Stimulated activated CD8-positive, alpha-beta memory T cell treated with anti-CD3 and anti-CD28 coated beads, Interleukin-12 subunit alpha, Interleukin-12 subunit beta, amount 100 ng/mL, for 24 hours (primary cell): ENCODE data around the gene CCDC157.

Experiments used
- DNase-seq: peaks from one replicate; pipeline ENCODE4 v3.0.0-alpha.2; 2020; ENCODE audit errors: extremely low read depth

Gene CCDC157

DNA sequence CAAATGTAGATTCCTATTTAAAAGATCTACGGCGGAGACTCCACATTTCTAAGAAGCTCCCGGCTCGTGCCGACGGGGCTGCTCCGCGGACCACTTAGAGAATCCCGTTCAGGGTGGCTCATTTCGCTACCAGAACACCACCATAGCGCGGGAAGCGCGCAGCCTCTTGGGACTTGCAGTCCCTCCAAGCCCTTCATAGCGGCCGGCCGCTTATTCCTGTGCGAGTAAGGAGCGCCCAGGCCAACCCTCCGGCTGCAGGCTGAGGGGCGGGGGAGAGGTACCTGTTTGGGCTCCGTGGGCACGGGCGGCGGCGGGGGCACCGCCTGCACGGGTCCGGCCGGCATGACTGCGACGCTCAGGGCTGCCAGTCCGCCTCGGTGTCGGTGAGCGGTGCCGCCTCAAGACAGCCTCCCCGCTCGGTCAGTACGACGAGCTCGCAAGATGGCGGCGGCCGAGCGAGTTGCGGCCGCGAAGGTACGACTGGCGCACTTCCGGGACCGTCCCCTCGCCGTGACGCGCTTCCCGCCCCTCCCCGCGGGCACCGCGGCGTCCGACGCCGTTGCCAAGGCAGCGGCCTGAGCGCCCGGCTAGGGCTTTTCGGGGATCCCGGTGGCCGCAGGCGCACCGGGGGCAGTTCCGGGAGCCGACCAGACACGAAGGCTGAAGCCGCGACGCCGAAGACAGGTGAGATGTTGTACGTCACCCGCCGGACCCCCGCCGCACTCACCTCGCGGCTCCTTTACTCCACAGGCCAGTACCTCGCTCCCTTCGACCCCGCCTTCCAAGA lies at the start of gene CCDC157, which contains the start of gene SF3A1:
Gene CCDC157 (plus strand): TSS at position 559 of the 787 bp plus-strand sequence. CDS start 8,994 bp downstream, outside the sequence.
Gene SF3A1 (minus strand): TSS at position 446 of the 787 bp plus-strand sequence. CDS start 102 bp downstream, at position 344.
- peak; percentile 76 for DNase-seq

DNA sequence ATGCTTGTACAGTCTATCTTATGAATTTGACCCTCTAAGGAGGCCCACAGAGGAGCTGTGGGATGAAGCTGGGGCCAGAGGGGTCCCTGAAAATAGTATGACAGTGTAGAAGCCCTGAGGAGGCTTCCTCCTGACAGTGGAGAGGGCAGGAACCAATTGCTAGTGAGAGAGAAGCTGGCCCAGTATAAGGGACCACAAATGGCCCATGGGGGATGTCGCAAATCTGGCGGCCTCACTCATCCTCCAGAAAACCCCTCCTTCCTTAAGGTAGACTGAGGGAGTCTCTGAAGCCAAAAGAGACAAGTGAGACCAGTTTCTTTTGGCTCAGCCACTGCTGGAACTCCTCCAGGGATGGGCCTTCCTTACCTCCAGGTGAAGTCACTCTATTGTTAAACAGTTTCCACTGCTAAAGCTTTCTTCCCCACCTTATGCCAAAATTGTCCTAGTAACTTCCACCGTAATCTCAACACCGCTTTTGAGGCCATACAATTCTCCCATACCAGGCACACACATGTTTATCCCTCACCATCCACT lies 49.7 kb upstream of the CCDC157 start:
- DNase-seq = no peak

DNA sequence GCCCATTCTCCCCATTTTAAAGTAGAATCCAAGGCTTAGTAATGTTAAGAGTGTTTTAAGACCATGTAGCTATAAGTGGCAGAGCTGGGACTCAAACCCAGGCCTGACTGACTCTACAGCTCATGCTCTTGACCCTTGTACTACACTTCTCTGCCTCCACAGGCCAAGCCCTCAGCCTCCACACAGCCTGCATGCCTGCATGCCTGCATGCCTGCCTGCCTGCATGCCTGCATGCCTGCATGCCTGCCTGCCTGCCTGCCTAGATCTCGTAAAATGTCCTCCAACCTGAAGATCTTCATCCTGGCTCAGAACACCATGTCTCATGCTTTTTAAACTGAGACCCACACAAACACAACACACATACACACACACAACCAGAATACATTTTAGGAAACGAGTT lies 48.7 kb upstream of the CCDC157 start:
- DNase-seq = no peak

DNA sequence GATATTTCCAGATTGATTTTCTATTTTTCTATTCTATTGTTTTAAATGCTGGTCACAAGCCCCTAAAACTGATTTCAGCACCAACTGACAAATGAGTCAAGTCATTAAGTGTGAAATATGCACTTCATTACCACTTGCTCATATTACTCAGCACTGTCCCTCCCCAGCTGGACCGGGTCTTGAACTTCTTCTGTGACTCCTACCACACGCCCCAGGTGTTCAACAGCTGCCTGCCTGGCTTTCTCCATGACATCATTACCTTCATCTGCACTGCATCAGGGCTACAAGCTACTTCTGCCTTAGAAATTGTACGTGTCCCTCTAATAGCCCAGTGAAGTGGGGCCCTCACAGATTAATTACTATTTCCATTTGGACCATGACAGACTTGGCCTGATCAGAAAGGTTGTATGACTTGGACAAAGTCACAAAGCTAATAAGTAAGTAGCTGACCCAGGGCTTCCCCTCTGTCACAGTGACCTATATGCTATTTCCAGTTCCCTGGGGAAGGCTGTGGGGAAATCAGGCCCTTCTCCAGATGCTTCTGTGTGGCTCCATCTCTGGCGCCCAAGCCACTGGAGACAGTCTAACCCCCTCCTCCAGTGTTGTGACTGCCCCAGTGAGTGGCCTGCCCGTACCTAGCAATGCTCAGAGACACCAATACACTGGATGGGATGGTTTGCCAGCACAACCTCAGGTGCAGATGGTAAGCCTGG lies 48.1 kb upstream of the CCDC157 start:
- DNase-seq = no peak

DNA sequence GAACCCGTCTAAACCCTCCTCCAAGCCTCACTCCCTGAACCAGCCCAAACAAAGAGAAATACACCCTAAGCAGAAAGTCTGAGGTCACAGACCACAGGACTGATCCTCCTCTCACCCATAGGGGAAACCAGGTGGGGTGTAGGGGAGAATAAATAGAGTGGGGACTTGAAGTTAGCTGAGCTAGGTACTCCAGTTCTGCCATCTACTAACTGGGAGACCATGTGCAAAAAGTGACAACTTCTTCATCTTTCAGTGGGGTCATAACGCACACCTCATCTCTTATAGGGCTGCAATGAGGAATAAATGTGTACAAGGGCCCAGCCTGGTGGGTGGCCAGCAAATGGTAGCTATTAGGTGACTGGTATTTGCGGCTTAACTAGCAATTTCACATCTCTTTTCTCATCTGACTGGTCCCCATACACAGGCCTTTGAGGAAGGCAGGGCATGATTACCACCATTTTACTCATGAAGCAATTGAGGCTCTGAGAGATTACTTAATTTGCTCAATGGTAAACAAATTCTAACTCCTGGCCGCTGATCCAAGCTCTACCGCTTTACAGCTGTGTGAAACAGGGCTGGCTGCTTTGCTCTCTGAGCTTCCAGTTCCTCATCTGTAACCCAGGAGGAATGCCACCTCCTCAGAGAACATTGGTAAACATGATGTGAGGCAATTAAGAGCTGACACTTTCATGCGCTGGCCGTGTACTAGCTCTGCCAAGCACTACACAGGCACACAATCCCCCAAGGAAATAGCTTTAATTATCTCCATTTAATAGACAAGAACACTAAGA lies 46.7 kb upstream of the CCDC157 start:
- no peak for DNase-seq

DNA sequence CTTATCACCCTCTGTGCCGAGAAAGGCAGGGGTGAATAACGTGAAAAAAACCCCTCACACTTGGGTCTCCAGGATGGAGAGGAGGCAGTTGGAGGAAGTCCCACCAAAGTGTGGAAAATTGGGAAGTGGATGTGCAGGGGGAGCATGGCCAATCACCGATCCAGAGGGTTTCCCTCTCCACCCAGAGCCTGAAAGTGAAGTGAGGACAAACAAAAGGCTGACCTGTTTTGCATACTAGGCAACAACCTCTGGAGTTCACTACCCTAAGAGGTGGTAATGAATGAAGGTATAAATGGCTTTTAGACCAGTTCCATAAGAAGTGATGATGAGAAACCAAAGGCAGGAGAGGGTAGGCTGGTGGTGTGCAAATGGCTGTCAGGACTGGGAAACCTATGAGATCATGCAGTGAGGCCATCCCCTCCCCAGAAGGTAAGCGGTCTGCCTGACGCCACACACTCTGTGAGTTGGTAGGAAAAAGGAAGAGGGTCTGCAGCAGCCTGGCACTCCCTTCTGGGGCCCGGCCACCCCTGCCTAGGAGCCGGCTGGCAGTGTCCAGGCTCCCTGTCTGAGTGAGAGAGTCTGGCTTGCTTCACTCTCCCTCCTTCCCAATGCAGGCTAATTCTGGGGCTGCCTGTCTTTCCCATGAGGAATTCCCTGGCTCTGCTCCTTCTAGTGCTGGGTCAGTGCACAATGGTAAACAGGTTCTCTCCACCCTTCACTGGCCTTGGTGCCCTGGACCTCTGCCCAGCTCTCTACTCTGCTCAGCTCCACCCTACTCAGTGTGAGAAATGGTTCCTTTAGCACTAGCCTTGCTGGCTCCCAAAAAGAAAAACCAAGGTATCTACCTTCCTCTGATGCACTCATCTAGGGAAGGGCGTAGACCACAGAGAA lies 45.7 kb upstream of the CCDC157 start:
- DNase-seq = no peak

DNA sequence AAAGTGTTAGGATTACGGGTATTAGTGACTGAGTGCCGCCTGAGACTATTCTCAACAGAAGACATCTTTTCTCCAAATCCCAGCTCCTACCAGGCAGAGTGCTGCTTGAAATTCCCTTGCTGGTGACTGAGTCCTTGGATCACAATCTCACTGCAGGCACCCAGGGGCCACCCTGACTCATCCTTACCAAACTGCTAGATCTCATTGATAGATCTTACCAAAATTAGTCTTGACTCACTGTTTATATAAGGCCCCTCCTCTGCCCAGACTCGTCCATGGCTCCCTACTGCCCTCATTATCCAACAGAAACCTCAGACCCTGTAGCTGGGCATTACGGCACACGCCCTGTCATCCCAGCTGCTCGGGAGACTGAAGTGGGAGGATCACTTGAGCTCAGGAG lies 44.8 kb upstream of the CCDC157 start:
- no peak for DNase-seq

DNA sequence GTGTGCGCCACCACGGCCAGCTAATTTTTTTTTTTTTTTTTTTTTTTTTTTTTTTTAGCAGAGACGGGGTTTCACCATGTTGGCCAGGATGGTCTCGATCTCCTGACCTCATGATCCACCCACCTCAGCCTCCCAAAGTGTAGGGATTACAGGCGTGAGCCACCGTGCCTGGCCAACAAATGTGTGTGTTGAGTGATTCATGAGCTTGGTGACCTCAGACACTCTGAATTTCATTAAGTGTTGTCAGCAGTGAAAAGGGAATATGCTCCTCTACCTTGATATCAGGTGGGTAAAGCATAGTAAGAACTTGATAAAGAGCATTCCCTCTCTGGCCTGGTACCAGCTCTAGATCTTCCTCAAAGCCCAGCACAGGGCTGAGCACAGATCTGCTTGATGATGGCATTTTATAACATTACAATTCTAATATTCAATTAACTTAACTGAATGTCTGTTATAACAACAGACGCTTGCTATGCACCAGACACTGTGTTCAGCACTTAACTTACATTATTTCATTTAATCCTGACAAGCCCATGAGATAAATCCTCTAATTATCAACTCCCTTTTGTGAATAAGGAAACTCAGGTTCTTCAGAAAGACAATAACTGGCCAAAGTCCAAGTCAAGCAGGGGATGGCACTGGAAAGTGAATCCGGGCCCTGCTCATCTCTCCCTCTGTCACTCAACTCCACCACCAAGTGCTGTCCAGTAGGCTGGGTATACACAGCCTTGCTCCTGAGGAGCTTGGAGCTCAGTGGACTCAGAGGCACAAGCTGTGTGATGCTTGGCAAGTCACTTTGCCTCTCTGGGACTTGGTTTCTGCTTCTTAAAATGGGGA lies 43.1 kb upstream of the CCDC157 start:
- no peak for DNase-seq

DNA sequence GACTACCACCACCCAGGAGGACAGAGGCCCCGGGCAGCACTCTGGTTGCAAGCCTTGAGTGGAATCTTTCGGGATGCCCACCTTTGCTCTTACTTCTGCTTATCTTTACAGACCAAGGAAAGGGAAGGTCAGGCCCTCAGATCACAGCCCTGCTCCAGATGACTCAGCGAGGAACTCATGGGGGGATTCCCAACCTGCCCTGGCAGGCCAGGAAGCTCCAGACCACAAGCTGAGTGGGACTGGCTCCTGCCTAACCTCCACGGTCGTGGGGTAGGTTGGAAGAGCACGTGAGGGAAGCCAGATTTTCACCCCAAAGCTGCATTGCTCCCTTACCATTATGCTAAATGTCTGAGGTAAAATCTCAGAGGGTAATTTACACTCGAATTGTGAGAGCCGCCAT lies 41.9 kb upstream of the CCDC157 start:
- no peak for DNase-seq

DNA sequence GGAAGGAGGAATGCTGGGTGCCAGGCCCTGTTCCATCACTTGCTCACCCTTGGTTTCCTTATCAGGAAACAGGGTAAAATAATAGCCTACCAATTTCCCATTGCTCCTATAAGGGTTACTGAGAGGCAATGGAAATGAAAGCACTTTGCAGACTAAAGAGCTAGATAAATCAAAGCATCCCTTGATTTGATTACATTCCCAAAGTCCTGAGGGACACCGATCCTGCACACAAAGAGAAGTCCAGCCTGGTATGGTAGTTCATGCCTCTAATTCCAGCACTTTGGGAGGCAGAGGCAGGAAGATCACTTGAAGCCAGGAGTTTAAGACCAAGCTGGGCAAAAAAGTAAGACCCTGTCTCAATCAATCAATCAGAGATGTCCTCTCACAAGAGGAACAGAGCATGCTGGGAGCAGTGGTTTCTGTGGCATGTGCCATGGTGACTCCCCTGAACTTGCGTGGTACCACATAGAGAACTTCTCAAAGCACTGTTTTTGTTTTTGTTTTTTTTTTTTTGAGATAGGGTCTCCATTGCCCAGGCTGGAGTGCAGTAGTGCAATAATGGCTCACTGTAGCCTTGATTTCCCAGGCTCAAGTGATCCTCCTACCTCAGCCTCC lies 40.7 kb upstream of the CCDC157 start:
- no peak for DNase-seq

DNA sequence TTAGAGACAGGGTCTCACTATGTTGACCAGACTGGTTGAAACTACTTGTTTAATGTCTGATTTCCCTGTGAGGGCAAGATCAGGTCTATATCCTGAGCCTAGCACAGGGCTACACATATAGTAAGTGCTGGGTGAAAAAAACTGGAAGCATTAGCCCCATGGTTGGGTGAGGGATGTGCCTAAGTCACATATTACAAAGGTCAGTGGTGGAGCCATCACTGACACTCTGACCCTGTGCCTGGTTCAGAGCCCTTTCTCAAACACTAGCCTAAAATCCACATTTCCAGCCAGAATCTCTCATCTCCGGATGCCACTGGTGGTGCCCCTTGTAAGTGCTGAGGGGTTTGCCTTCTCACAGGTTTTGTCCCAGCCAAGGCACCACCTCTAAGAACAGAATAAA lies 39.0 kb upstream of the CCDC157 start:
- DNase-seq = no peak

DNA sequence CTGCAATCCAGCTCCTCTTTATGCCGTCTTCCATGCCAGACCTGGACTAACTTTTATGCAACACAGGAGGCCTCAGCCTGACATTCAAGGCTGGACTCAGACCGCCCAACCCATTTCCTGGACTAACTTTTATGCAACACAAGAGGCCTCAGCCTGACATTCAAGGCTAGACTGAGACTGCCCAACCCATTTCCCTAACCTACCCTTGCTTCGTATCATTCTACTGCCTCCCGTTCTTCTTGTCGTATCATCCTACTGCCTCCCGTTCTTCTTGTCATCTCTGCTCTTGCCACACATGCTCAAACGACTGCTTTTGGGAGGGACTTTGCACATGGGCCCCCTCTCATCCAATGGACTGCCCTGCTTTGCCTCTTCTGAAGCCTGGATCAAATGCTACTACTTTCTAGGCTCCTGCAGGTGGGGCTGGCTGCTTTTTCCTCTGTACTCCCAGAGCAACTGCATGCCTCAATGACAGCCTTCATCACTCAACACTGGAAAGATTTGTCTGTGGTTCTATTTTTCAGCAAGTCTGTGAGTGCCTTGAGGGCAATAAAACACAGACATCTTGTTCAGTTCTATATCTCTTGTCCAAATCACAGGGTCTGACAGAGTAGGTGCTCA lies 37.9 kb upstream of the CCDC157 start:
- no peak for DNase-seq

DNA sequence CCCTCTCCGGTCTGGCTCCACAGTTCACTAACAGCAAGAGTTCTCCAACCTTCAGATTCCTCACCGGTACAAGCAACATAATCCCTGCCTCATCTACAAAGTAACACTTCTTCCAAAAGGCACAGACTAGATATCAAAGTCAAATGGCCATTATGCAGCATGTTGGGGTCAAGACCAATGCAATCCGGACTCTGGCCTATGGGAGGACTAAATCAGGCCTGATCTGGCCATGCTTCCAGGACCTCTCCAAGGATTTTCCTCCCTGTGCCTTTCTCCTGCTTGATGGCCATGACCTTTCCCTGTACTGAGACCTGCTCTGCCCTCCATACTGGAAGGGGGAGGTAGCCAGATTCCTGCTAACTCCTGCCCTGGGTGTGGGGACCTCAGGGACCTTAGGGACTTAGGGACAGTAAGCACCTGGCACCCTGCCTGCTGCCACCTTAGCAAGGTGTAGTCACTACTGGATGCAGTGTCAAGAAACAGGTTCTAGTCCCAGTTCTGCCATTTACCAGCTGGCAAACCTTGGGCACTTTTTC lies 36.7 kb upstream of the CCDC157 start:
- no peak for DNase-seq

DNA sequence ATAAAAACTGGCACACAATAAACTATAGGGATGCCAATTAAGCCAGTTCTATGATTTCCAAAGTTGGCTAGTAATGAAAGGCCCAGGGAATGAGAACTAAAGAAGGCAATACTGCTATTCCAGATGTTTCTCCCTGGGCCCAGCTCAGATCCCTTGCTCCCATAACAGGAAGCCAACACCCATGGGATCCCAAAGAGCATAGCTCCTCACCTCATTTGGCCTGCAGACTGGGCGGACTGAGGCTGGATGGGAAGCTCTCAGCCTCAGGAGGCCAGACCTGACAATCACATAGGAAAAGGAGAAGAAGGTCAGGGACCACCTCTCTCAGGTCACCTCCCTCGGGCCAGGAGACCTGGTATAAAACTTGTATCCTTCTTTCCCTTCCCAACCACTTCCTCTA lies 35.3 kb upstream of the CCDC157 start:
- no peak for DNase-seq

DNA sequence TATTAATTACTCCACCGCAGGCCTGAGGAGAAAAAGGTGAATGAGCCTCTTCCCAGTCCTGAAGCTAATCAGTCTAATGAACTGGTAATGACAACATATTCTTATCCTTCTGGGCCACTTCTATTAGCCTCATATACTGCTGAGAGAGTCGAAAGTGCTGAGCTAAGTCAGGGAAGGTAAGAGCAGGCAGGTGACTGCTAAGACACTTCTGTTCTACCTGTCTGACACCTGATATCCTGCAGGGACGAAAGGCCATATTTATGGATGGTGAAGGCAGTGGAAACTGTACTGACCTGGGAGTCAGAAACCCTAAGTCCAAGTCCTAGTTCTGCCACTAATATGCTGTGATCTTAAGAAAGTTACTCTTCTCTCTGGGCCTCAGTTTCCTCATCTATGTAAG lies 33.6 kb upstream of the CCDC157 start:
- no peak for DNase-seq

DNA sequence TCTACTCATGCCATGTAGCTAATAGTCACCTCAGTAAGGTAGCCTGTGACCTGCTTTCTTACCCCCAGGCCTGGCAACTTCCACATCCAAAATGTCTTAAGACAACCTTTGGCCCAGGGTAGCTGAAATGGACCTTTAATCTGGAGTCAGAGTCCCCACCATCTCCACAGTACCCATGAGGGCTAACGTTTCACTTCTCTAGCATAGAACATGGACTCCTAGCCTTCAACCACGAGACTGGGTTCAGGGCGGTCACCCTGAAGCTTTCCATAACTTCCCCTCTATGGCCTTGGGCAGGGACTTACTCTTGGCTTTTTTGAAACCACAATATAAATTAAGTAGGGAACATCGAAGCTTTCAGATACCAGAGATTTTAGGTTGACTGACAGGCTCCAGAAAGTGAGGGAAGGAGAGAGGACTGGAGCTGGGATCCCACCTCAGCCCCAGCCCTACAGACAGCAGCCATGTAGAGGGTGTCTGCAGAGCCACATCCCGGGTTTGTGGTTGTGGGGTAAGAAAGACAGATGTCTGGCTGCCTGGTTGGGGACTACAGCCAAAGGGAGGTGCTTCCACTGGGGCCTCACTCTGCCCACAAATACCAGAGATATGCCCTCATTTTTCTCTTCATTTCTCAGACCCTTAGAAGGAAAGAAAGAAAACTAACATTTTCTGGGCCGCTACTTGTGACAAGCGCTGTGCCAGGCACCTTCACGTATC lies 32.6 kb upstream of the CCDC157 start:
- DNase-seq = no peak

DNA sequence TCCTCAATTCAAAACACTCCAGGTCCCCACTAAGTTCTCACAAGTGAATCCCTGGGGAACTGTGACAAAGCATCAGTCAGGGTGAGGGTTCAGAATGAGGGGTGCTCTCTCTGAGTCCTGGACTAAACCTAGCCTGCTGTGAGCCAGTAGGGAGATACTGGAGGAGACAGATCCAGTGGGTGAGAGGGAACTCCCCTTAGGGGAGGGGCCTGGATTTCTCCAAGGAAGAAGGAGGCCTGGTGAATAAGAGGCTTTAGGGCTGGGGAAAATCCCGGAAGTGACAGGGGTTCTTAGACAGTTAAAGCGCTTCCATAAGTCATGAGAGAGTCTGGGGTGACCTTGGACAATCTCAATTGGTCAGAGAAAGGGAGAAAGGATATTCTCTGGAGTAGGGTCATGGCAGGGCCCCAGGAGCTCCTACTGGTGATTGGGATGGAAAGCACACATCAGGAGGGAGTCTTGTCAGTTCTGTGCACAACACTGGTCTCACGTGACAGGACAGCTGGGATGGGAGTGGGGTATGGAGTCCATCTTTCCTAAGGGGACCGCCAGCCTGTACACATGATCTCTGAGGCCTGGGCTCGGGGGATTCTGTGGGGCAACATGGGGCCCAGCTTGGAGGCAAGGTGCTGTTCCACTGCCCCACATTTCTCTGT lies 31.6 kb upstream of the CCDC157 start:
- DNase-seq = no peak

DNA sequence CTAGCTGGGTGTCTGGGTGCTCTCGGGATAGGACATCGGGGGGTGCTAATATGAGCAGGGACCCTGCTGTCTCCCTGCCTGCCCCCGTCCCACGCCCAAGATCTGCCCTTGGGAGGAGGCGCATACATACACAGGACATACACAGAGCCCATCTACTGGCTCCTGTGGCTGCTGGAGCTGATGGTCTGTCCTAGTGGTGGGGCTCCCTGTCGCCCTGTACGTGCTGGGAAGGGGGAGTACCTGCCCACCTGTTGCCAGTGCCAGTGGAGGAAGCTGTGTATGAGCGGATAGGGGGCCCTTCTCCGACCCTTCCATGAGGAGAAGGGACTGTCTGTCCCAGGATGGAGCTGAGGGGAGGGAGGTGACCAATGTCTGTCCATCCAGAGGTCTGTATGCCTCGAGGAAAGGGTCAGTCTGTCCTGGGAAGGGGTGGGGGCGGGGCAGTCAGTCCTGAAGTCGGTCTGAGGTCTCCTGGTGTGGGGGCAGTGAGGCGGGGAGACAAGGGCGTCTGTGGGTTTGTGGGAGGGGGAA lies 31.0 kb upstream of the CCDC157 start:
- DNase-seq = no peak
